Activated B cell treated with CpG ODN at 0.5 μM for 24 hours (primary cell): Measurements from ENCODE around the gene TTLL3. TPM values are rescaled to one million over a fixed set of nuclear protein-coding genes. Genes with fewer than 3 reads are reported as not detected.

ENCODE experiments used
- ATAC-seq: fragments of 200-7000 bp; cut with Tn5 transposase; one replicate; pipeline ENCODE4 v1.10.0; 2021; ENCODE audit warnings: low read depth, mild to moderate bottlenecking, moderate library complexity
- CTCF ChIA-PET: fragments of 350-600 bp; sonication (Branson Sonifier 250); formaldehyde crosslinking; loops from one replicate; lab custom pipeline; 2021; ENCODE audit warnings: antibody characterized with exemption; lab: Charles Lee
- POLR2A ChIA-PET: fragments of 350-600 bp; sonication (Branson Sonifier 250); formaldehyde crosslinking; loops from one replicate; lab custom pipeline; 2021; ENCODE audit warnings: antibody characterized with exemption; lab: Charles Lee
- DNase-seq: peaks from one replicate; pipeline ENCODE4 v3.0.0; 2022
- H3K27ac Mint-ChIP-seq: one replicate; pipeline ENCODE4 v1.8.0; 2020; ENCODE audit warnings: mixed read lengths
- H3K27me3 Mint-ChIP-seq: one replicate; pipeline ENCODE4 v1.8.0; 2021; ENCODE audit warnings: mixed read lengths
- H3K36me3 Mint-ChIP-seq: one replicate; pipeline ENCODE4 v1.8.0; 2021; ENCODE audit warnings: low read depth, mixed read lengths
- H3K4me1 Mint-ChIP-seq: one replicate; pipeline ENCODE4 v1.8.0; 2021; ENCODE audit warnings: mixed read lengths
- H3K4me3 Mint-ChIP-seq: one replicate; pipeline ENCODE4 v1.8.0; 2020; ENCODE audit warnings: mild to moderate bottlenecking, mixed read lengths
- H3K9me3 Mint-ChIP-seq: one replicate; pipeline ENCODE4 v1.8.0; 2020; ENCODE audit warnings: mixed read lengths
- intact Hi-C: fragments of 100-400 bp; cut with micrococcal nuclease; formaldehyde crosslinking; loops from one replicate; pipeline ENCODE4 v1.15.1; 2024
- total RNA-seq: library from RNA; stranded (reverse); gene quantifications from 2 replicates; pipeline ENCODE4 v1.2.3, GENCODE V29; 2022
- TF ChIP-seq, protein P1 (sequence below): fragments of 200-600 bp; IDR thresholded peaks from one replicate; pipeline ENCODE4 v1.8.0; 2022; ENCODE audit warnings: antibody characterized with exemption, mild to moderate bottlenecking

Gene TTLL3
- total RNA-seq, 1 donor from 2014 or later = 61.9 TPM

- Mint-ChIP-seq H3K4me1 (peaks cover 3% of the 10 kb centered on the region), H3K36me3 (no peaks in the 10 kb centered on the region), H3K9me3 (no peaks in the 10 kb centered on the region), H3K27me3 (no peaks in the 10 kb centered on the region), H3K4me3 (no peak overlapping the region), H3K27ac (no peak overlapping the region)
- intact Hi-C loops = no loop called here
- POLR2A ChIA-PET = no interaction called here
- CTCF ChIA-PET = interaction anchor here (1.1 kb wide), 1 partner anchor 9 kb away, joined by 3 read pairs; no protein-coding TSS in a partner anchor
- TF ChIP-seq, protein P1, sequence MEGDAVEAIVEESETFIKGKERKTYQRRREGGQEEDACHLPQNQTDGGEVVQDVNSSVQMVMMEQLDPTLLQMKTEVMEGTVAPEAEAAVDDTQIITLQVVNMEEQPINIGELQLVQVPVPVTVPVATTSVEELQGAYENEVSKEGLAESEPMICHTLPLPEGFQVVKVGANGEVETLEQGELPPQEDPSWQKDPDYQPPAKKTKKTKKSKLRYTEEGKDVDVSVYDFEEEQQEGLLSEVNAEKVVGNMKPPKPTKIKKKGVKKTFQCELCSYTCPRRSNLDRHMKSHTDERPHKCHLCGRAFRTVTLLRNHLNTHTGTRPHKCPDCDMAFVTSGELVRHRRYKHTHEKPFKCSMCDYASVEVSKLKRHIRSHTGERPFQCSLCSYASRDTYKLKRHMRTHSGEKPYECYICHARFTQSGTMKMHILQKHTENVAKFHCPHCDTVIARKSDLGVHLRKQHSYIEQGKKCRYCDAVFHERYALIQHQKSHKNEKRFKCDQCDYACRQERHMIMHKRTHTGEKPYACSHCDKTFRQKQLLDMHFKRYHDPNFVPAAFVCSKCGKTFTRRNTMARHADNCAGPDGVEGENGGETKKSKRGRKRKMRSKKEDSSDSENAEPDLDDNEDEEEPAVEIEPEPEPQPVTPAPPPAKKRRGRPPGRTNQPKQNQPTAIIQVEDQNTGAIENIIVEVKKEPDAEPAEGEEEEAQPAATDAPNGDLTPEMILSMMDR = no peak
- DNase-seq (no peak), ATAC-seq (no peak)
These were observed 74.6 kb downstream of the TTLL3 start for GRCh38 chr3:9884555-9885165.

Other genes starting within 250 kb of the TTLL3 start
- 92.0 and 99.2 TPM in 2 replicates for gene MTMR14, start 160.8 kb upstream of the TTLL3 start, total RNA-seq
- gene CPNE9, start 106.4 kb upstream of the TTLL3 start, total RNA-seq = 0.20 TPM in 1 of 2 replicates, not detected in the other
- 33.5 and 35.2 TPM in 2 replicates for gene BRPF1, start 78.5 kb upstream of the TTLL3 start, total RNA-seq
- 43.5 and 60.7 TPM in 2 replicates for gene OGG1, start 60.3 kb upstream of the TTLL3 start, total RNA-seq
- gene CAMK1, start 40.3 kb upstream of the TTLL3 start, total RNA-seq = 0.69 and 1.7 TPM in 2 replicates
- gene TADA3, start 17.8 kb upstream of the TTLL3 start, total RNA-seq = 43.8 and 44.7 TPM in 2 replicates
- gene ARPC4, start 17.2 kb upstream of the TTLL3 start, total RNA-seq = 315 and 338 TPM in 2 replicates
- 49.5 and 55.7 TPM in 2 replicates for gene RPUSD3, start 33.7 kb downstream of the TTLL3 start, total RNA-seq
- gene CIDEC, start 70.0 kb downstream of the TTLL3 start, total RNA-seq = not detected in 2 replicates
- 30.9 and 32.1 TPM in 2 replicates for gene JAGN1, start 80.3 kb downstream of the TTLL3 start, total RNA-seq
- gene IL17RE, start 92.6 kb downstream of the TTLL3 start, total RNA-seq = 0.66 and 0.82 TPM in 2 replicates
- 0.11 and 0.29 TPM in 2 replicates for gene IL17RC, start 106.8 kb downstream of the TTLL3 start, total RNA-seq
- gene CRELD1, start 123.6 kb downstream of the TTLL3 start, total RNA-seq = 26.9 and 30.5 TPM in 2 replicates
- 4.2 and 4.3 TPM in 2 replicates for gene PRRT3, start 142.1 kb downstream of the TTLL3 start, total RNA-seq
- 37.6 and 40.6 TPM in 2 replicates for gene EMC3, start 176.6 kb downstream of the TTLL3 start, total RNA-seq
- 26.8 and 31.4 TPM in 2 replicates for gene FANCD2, start 216.2 kb downstream of the TTLL3 start, total RNA-seq